NOMO-1 treated with DMSO at 0.1 percent for 48 hours (cell line): ENCODE measurements around the gene FGFR3.
A peak's percentile ranks its signal among the peaks of the same experiment; 100 is the strongest.

ENCODE experiments used
- DNase-seq: peaks from one replicate; lab custom pipeline; 2025; ENCODE audit not compliant: unreplicated experiment; lab: John Stamatoyannopoulos, UW

Gene FGFR3

DNA sequence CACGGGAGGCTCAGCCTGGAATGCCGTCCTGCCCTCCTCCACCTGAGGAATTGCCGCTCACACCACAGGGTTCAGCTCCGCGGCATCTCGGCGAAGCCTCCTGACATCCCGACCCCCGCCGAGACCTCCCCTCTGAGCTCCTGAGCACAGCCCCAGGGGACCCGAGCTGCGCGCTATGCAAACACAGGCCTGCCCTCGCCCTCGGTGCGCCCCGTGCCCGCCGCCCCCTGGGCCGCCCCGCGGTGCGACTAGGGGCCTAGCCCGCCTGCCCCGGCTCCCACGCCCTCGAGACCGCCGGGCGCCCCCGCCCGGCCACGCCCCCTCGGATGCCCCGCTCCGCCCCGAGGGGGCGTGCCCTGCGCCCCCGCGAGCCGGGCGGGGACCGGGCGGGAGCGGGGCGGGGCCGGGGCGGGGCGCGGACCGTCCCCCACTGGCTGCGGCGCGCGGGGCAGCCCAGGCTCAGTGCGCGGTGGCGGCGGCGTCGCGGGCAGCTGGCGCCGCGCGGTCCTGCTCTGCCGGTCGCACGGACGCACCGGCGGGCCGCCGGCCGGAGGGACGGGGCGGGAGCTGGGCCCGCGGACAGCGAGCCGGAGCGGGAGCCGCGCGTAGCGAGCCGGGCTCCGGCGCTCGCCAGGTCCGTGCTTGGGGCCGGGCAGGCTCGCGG is at the start of gene FGFR3:
FGFR3 (plus strand) TSS at position 462 of the 664 bp plus-strand sequence. CDS start 642 bp downstream, outside the sequence.
- DNase-seq: no peak

DNA sequence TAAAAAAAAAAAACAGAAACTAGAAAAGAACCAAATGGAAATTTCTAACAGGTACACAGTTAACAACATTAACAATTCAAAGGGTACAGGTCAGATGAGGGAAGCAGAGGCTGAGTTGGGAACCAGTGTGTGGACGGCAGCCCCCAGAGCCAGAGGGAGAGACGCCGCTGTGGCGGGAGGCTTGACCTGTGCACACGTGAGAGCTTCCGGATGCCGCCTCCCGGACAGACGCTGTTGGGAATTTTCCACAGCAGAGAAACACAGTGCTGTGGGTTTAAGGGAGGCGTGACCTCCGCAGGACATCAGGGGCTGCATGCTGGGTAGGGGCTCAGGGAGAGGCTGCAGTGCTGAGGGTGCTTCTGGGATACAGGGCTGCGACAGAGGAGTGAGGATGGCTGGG is 49.5 kb upstream of the FGFR3 start:
- DNase-seq: no peak

DNA sequence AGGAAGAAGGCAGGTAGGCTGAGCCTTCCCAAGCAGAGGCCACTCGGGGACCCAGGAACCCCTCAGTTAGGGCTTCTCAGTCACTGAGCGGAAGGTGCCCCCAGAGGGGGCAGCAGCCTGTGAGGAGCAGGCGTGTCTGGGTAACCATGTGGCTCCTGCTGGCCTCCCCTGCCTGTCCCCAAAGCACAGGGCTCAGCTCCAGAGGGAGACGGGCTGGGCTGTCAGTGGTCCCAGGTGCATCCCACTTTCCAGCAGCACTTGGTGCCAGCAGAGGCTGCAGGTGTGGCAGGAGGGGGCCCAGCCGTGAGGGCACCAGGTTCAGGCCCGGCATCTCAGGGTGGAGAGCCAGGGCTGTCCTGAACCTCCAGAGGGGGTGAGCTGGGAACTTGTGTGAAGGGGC is 49.1 kb upstream of the FGFR3 start:
- no peak for DNase-seq

DNA sequence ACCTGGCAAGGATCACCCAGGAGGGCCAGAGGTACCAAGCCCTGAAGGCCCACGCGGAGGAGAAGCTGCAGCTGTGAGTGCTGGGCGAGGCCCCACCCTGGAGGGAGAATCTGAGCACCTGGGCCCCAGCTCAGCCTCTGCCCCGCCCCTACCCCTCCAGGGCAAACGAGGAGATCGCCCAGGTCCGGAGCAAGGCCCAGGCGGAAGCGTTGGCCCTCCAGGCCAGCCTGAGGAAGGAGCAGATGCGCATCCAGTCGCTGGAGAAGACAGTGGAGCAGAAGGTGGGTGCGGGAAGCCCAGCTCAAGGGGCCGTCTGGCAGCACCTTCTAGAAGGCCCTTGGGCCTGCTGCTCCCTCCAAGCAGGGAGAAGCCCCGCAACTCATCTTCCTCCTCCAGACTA is 48.5 kb upstream of the FGFR3 start:
- no peak for DNase-seq

DNA sequence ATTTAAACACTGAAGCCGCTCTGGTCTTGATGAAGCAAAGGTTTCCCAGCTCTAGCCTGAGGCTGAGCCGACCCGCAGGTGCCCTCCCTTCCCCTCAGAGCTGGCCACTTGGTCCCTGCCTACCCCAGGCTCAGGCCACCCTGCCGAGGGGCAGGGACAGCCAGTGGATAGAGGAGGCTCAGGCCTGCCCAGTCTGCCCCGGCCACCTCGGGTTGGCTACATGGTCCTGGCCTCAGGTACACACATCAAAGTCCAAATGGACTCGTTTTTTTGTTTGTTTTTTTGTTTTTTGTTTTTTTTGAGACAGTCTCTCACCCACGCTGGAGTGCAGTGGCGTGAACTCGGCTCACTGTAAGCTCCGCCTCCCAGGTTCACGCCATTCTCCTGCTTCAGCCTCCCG is 47.9 kb upstream of the FGFR3 start:
- DNase-seq: no peak

DNA sequence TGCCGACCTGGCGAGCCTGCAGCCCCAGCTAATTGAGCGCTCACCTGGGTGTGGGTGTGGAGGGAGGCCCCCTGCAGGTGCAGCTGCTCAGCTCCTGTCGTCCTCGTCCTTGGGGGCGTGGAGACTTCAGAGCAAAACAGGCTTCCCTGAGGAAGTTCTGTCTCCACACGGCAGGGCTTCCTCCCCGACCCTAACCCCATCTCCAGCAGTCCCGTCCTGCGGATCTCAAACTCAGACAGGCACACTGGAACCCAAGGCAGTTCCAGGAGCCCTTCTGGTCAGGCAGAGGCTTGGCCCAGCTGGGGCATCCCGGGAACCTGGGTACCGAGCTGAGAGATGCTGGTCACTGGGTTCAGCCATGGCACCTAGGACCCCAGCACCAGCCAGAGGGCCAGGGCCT is 47.4 kb upstream of the FGFR3 start:
- no peak for DNase-seq

DNA sequence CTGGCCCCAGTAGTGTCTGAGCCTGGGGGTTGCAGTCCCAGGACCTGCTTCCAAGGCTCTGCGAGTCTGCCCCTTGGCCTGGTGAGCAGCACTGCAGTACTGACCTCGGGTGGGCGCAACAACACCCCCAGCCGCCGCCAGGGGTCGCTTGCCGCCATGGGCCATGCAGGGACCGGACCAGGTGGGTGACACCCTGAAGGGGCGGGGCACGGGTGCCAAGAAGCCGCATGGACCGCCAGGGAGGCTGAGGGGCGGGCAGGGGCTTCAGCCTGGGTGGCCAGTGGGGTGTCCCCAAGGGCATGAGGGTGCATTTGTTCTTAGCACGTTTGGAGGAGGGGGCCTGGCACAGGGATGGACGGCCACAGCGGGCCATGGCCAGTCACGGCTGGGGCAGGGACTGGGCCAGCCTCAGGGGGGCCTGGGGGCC is 46.8 kb upstream of the FGFR3 start:
- peak; percentile 69 for DNase-seq

DNA sequence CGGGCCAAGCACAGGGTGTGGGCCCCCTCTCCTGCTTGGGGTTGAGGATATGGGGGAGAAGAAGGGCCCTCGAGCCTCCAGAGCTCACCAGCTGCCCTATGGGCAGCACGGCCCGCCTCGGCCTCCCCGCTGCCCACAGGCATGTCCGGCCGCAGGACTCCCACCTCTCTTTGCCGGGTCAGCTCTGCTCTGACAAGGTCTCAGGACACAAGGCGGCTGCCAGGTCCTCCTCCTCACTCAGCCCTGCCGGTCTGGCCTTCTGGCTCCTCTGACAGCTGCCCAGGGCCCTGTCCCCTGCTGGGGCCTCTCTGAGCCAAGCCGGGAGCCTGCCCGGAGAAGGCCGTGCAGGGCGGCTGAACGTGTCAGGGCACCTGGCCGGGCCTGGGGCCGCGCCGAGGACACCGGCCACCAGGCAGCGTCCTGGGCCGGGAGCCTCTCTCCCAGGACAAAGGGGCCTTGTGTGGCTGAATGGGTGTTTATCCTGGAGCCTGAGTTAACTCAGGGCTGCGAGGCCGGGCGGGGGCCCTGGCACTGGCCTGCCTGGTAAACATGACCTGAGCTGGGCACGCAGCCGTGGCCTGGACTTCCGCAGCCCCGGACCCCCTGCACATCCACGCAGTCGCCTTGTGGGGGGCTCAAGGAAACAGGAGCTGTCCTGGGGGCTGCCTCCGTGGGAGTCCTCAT is 46.0 kb upstream of the FGFR3 start:
- no peak for DNase-seq

DNA sequence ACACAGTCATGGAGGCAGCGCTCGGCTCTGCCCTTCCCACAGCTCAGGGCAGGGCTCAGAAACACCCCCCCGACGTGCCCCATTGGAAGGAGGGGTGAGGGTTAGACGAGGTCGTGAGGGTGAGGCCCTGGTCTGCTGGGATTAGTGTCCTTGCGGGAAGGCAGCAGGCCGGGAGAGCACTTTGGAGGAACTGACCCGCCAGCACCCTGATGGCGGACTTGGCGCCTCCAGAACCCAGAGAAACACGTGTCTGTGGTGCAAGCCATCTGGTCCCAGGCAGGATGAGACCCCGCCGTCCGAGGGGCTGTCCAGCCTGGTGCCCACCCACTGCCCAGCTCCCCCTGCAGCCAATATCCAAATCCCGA is 45.5 kb upstream of the FGFR3 start:
- DNase-seq: no peak

DNA sequence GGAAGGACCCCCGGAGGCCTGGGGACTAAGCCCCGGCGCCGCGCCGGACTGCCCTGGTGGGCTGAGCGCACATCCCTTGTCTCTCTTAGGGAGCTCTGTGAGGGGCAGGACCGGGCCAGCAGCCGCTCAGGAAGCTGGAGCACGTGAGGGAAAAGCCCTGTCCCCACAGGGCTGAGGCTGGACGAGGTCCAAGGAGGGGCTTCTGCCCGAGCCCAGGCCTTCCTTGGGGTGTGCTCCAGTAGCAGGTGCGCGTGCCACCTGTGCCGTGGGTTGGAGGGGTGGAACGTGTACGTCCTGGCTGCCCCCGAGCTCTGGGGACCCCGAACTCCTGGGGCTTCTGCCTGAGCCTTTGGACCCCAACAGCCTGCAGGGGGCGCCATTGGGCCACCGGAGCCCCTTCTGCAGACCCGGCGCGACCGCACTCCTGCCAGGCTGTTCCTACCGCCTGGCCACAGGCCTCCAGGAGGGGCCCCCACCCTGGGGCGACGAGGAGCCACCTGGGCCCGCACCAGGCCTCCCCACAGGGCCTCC is 44.6 kb upstream of the FGFR3 start:
- peak; percentile 82 for DNase-seq

DNA sequence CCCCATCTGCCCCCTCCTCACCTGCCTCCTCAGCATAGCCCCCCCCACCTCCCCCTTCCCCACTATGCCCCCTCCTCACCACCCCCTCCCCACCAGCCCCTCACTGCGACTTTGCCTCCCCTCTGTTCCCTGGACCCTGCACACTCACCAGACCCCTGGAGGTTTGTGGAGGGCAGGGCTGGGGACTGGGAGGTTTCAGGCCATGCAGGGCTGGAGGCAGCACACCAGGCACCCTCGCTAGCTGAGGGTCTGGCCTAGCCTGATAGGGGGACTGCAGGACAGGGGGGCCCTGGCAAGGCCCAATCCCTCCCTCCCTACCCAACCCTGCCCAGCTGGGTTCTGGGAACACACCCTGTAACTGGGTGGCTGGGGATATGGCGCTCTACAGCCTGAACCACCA is 43.7 kb upstream of the FGFR3 start:
- no peak for DNase-seq

DNA sequence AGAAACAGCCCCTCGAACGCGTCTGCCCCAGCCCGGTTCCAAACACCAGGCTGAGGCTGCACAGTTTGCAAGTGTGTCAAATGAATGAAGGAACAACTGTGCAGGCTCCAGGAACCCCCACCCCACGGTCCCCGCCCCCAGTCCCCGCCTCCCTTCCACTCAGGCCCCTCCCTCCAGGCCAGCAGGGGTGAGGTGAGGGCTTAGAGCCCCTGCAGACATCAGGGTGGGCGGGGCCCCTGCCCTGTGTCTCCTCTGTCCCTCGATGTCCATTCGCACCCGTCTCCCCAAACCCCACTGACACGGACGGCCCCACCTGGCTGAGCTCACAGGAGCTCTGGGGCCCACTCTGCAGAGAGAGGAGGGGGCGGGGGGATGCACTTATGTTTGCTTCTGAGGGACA is 43.3 kb upstream of the FGFR3 start:
- DNase-seq: no peak

DNA sequence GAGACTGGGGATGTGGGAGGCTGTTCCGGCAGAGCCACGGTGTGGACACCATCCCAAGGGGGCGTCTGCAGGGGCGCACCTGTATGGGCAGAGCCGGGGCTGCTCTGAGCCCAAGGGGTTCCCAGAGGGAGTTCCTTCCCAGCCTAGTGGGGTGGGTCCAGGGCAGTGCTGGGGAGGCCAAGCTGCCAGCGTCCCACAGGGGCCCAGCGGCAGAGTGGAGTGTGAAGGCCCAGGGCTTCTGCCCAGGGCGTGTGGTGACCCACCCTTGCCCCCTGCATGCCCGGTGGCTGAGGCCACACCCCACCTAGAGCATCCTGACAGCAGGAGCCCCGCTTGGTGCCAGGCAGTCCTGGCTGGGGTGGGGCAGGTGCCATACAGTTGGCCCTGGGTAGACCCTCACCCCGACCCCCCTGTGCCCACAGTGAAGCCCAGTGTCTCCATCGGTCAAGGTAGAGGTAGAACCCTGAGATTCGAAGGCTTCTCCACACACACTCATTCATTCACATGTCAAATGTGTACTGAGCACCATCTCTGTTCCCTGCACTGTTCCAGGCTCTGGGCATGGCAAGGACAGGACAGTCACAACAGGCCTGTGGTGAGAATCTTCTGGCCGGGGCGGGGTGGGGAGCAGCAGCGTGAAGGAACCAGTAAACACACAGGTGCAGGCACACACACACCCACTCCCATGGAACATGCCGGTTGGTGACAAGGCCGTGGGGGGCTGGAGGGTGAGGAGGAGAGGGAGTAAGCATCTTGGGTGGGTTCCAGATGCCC is 42.5 kb upstream of the FGFR3 start:
- DNase-seq: no peak

DNA sequence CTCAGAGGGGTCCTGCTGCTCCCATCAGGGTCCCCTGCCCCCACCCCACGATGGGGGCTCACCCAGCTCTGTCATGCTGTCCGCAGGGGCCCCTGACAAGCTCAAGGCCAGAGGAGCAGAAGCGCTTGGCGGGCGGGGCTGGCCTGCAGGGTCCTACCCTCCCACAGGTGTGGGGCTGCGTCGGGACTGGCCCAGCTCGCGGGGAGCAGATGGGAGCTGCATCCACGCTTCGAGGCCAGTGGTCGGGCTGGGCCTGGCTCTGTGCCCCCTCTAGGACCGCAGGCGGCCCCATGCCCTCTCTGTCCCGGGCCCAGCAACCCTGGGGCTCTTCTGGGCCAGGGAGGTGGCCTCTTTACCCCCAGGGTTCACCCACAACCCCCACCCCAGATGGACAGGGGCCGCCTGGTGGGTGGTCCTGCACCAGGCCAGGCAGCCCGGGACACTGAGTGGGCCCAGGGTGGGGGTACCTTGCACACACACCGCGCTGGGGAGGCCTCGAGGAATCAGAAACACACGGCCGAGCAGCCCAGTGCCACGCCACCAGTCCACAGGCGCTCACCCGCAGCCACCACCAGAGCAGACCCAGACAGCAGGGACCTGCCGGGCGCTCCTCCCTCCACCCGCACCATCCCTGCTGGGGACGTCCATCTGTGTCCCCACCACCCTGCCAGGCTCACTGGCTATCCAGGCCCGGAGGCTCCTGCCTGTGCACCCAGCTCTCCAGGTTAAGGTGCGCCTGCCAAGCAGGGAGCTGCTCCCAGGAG is 41.8 kb upstream of the FGFR3 start:
- no peak for DNase-seq

DNA sequence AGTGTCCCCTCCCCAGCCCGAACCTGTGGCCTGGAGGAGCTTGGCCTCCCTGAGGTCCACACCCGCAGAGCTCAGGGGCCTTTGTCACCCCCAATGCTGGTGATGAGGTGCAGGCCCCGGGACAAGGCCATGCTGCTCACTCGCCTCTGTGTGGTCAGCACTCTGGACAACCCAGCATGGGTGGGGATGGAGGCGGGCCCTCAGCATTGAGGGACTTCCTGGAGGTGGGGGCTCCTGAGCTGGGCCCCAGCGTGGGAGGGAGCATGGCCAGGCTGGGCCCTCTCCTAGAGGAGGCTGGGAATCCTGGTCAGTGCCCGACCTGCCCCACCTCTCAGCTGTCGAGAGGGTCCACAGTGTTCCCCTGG is 41.2 kb upstream of the FGFR3 start:
- DNase-seq: no peak

DNA sequence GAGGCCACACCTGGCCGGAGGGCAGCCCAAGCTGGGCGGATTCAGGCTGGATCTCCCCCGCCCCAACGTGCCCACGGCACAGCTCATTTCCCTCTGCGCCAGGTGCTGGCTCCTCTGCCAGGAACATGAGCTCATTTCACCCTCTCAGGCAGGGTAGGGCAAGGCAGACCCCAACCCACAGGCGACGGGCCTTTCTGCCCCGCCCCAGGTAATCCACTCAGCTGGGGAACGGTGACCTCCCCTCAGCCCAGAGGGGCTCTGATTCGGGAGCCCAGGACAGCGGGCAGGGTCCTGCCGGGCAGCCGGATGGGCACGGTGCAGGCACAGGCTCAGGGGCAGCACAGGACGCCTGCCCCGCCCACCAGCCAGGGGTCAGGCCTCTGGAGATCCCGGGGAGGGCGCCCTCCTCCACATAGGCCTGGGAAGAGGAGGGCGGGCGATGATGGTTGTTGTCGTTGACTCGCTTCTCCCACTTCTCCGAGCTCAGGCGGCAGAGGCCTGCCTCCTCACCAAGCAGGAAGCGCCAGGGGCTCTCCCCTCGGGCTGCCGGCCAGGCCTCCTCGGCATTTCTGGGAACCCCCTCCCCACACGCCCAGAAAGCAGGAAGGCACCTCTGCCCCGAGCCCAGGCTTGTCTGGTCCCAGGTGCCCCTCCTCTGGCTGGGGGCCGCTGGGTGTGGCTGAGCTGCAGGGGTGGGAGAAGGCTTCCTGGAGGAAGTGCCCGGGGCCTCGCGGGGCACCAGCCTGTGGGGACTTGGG is 40.6 kb upstream of the FGFR3 start:
- DNase-seq: peak; percentile 42

DNA sequence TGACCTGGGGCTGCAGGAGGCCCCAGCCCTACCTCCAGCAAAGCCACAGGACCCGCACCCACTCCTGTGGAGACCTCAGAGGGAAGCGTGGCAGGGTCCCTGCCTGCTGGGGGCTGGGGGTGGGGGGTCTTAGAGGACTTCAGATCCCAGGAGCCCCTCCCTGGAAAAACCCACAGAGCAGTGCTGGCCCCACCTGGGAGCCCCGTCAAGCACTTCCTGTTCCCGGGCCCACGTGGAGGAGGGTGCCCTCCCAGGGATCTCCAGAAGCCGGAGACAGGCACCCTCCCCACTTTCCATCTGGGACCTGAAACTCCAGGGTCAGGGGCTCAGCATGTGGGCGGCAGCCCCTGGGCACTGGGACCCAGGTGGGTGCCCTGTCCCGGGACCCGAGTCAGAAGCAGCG is 39.8 kb upstream of the FGFR3 start:
- no peak for DNase-seq

DNA sequence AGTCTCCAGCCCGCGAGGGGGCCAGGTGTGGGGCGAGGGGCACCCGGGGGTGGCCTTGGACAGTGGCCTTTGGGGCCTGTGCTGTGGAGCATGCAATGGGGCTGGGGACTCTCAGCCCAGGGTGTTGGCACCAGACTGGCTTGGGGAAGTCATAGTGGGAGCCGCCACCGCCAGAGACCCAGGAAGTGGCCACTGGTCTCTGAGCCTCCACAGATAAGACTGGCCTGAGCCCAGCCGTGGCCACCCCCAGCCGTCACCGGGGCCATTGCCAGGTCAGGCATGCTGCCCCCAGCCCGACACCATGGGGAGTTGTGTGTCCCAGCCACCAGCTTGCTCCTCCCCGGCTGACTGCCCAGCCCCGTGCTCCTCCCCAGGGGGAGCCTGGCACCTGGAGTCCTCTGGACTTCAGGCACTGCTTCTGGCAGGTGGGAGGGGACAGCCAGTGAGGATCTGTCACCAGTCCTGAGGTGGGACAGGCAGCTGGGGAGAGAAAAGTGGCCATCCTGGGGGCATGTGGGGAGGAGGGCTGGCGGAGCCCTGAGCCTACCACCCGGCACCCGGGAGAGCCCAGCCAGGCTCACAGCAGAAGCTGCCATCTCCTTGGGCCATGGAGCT is 39.3 kb upstream of the FGFR3 start:
- DNase-seq: no peak

DNA sequence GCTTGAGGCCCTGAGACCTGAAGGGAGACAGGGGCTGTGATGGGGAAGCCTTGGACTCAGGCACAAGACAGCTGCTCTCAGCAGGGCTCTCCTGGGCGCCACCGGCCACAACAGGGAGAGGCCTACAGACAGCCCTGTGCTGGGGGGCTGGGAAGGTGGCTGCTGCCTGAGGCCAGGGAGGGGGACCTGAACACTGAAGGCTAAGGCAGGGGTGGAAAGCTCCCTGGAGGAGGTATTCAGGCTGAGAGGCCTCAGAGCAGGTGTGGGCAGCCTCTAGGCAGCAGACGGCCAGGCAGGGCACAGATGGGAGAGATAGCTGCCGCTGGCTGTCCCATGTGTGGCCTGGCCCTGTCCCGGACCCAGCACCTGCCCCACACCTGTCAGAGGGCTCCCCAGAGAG is 38.8 kb upstream of the FGFR3 start:
- no peak for DNase-seq

DNA sequence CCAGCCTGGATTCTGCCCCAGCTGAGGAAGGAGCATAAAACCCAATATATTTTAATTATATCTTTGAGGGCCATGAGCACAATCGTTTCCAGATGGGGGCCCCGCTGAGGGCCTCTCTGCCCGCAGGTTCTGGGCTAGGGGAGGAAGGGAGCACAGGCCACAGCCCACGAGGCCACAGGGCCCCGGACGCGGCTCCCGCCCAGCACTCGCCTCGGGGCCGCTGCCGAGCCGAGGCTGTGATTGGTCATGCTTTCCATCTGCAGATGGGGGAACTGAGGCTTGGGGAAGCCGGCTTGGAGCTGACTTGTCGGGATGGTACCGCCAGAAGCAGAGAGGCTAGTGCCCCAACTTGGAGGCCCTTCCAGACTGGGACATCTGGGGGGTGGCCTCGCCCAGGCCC is 37.8 kb upstream of the FGFR3 start:
- DNase-seq: no peak
